Activated T-cell treated with anti-CD3 and anti-CD28 coated beads for 48 hours (primary cell): ENCODE measurements around the gene KRT72.

Experiments
- DNase-seq: peaks from one replicate; pipeline ENCODE4 v3.0.0-alpha.2; 2020; ENCODE audit warnings: low read depth

The KRT72 gene

DNA sequence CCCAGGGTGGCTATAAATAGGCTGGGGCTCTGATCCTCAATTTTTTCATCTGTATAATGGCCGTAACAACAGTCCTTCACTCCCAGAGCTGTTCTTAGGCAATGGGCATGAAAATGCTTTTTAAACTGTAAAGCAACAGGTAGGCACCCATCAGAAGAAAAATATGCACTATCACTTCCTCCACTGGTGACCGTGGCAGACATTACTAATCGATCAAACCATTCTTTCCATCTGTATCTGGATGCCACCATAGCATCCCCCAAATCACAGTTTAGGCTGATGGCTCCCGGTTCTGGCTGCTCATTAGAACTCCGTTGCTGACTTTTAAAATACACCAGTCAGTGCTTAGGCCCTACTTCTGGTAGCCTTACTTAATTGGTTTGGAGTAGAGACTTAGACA lies 59.6 kb downstream of the KRT72 start:
- DNase-seq, result no peak

DNA sequence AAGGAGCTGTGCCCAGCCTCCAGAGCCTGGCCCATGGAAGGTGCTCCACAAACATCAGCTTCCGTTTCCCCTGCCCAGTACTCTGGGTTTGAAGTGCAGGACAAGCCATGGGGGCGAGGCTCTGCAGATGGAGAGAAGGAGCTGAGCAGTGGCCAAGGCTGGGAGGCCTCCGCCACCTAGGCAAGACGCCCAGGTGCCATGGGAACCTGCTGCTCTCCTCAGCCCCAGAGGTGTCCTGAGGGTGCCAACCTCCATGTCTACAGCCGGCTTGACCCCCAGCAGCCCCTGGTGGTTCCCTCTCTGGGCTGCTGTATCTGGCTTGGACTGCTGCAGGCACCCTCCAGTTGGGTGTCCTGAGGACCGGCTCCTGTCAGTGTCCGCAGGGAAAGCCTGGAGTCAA lies 60.7 kb downstream of the KRT72 start:
- no peak for DNase-seq

DNA sequence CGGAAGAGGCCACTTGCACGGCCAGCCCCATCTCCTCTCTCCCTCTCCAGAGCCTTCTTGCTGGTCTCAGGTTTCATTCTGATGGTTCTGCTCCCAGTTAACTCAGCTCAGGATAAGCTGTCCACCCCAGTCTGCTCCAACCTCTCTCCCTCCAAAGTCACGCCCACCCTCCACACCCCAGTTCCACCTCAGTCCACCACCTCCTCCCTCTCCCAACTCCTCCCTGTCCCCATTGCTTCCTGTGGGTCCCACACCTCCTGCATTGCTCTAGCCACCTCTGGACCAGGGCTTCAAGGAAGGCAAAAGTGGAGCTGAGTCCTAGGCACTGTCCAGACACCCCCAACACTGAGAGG lies 61.5 kb downstream of the KRT72 start:
- no peak for DNase-seq

DNA sequence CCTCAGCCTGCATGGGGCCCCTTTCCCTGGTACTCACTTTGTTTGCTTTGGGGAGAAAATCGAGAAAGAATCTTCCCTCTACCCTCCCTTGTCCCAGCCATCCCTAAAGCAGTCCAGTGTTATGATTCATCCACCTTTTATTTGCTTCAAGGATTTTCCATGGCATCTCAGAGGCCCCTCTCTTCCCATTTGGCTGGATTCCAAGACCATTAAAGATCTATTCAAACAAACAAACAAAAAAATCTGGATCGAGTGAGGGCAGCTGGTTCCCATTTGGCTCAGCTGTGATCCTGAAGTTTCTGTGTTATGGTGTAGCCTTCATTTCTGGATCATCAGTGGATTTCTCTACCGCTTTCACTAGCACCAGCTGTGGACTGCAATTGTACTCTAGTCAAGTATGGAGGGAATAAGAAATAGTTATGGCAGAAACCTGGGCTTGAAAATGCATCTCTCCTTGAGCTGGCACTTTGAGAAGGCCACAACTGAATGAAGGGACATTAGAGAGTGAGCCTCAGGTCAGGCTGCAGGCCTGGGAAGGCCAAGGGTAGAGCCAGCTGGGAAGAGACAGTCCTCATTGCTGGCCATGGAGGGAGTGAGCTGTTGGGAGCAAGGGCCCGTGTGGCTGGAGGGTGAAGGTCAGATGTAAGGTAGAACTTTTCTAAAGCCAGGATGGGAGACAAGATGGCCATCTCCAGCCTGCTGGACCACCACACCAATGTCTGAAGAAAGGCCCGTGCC lies 62.0 kb downstream of the KRT72 start:
- DNase-seq, result no peak

DNA sequence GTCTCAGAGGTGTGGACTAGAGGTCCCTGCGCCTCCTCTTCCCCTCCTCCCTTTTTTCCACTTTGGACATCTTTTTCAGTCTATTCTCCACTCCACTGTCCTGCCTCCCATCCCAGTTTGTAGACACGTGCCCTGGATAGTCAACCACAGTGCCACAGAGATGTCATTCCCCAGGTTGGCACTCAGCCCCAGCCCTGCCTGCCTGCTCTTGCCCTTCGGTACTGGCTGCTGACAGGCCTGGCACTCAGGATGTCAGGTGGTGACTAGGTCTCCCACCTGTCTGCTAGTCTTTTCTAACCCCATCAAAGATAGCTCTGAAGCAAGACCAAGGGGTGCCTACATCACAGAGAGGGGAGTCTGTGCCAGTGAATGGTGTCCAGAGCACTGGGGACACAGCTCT lies 64.2 kb downstream of the KRT72 start:
- DNase-seq, result no peak
